A549 (cell line): Measurements from ENCODE around the gene FCRL6. TPM values are rescaled to one million over a fixed set of nuclear protein-coding genes. Genes with fewer than 3 reads are reported as not detected.

Experiments used
- ATAC-seq, 2 experiments: fragments of 200-7000 bp in 1 of 2; fragments of >200 bp in 1 of 2; cut with Nextera tagmentation in 1 of 2; cut with Tn5 transposase in 1 of 2; 3 replicates each; pipeline versions ENCODE4 v1.8.0 to v1.9.1; 2018 to 2020; ENCODE audit warnings: mild to moderate bottlenecking in 1 of 2, moderate library complexity in 1 of 2
- CTCF ChIA-PET: fragments of 300-600 bp; sonication (Branson Sonifier 250); formaldehyde crosslinking; extraction: SDS; loops from one replicate; lab custom pipeline; 2021; ENCODE audit warnings: antibody characterized with exemption, inconsistent platforms; lab: Yijun Ruan, JAX
- POLR2A ChIA-PET: fragments of 350-600 bp; formaldehyde crosslinking; extraction: SDS; loops from one replicate; lab custom pipeline; 2021; ENCODE audit warnings: antibody characterized with exemption, inconsistent platforms; lab: Yijun Ruan, JAX
- DNase-seq, 2 experiments: peaks; one replicate each; pipeline versions ENCODE4 v3.0.0 to v3.0.0-alpha.2; 2011 to 2016; ENCODE audit warnings: low read depth in 1 of 2, low spot score in 1 of 2
- FAIRE-seq: peaks from 2 replicates; lab custom pipeline; 2011; peaks lifted over from hg19 to GRCh38; lab: Jason Lieb, UNC
- H3K27ac ChIP-seq, 2 experiments: fragments of >200 bp; sonication (Bioruptor Twin); formaldehyde crosslinking; 3 replicates each; pipeline ENCODE4 v1.5.1; 2016 to 2017
- H3K4me1 ChIP-seq: fragments of >200 bp; sonication (Bioruptor Twin); formaldehyde crosslinking; 3 replicates; pipeline ENCODE4 v1.6.1; 2016
- H3K4me2 ChIP-seq: fragments of >200 bp; sonication (Bioruptor Twin); formaldehyde crosslinking; 3 replicates; pipeline ENCODE4 v1.6.1; 2016
- H3K4me3 ChIP-seq: fragments of >200 bp; sonication (Bioruptor Twin); formaldehyde crosslinking; 3 replicates; pipeline ENCODE4 v1.5.1; 2016
- H3K9me3 ChIP-seq: fragments of >200 bp; sonication (Bioruptor Twin); formaldehyde crosslinking; 3 replicates; pipeline ENCODE4 v1.6.1; 2016
- CBX8 ChIP-seq: fragments of 200-600 bp; sonication (generic); IDR thresholded peaks from 2 replicates; pipeline ENCODE4 v1.6.1; 2016
- CHD2 ChIP-seq: fragments of 150-350 bp; IDR thresholded peaks from 2 replicates; pipeline ENCODE4 v1.6.1; 2014; ENCODE audit warnings: low read length; ENCODE audit not compliant: partially characterized antibody
- E2F6 ChIP-seq: IDR thresholded peaks from 2 replicates; pipeline ENCODE4 v1.6.1; 2012; ENCODE audit warnings: low read depth, borderline replicate concordance
- EHF ChIP-seq: fragments of 250-450 bp; sonication (Bioruptor Pico); IDR thresholded peaks from 2 replicates; pipeline ENCODE4 v1.5.0; 2020; ENCODE audit warnings: mild to moderate bottlenecking
- FOSL2 ChIP-seq, 2 experiments: fragments of 450-650 bp in 1 of 2; fragments of >200 bp in 1 of 2; sonication (Bioruptor Twin) in 1 of 2; formaldehyde crosslinking; IDR thresholded peaks; 2 replicates each; pipeline versions ENCODE4 v1.5.0 to v1.6.1; 2016 to 2020; ENCODE audit warnings: mild to moderate bottlenecking in 1 of 2, moderate library complexity in 1 of 2
- HOXA7 ChIP-seq: fragments of 250-450 bp; sonication (Bioruptor Pico); IDR thresholded peaks from 2 replicates; pipeline ENCODE4 v1.5.0; 2020; ENCODE audit warnings: mild to moderate bottlenecking, moderate library complexity
- JUN ChIP-seq, 2 experiments: fragments of >200 bp; sonication (Bioruptor Twin); formaldehyde crosslinking; IDR thresholded peaks; 2 replicates in 1 of 2; 3 replicates in 1 of 2; pipeline ENCODE4 v1.6.1; 2016 to 2017
- KDM5A ChIP-seq: fragments of 200-600 bp; sonication (generic); IDR thresholded peaks from 2 replicates; pipeline ENCODE4 v1.6.1; 2016; ENCODE audit warnings: antibody characterized with exemption, mild to moderate bottlenecking
- MAX ChIP-seq: IDR thresholded peaks from 2 replicates; pipeline ENCODE4 v1.6.1; 2012
- NFE2L2 ChIP-seq: fragments of 150-350 bp; conservative IDR thresholded peaks from 2 replicates; pipeline ENCODE4 v1.6.1; 2014; ENCODE audit warnings: low read length
- SMC3 ChIP-seq: fragments of >200 bp; sonication (Bioruptor Twin); formaldehyde crosslinking; IDR thresholded peaks from 3 replicates; pipeline ENCODE4 v1.6.1; 2018; ENCODE audit warnings: inconsistent platforms
- SREBF2 ChIP-seq: fragments of 450-650 bp; IDR thresholded peaks from 2 replicates; pipeline ENCODE4 v1.6.1; 2014; ENCODE audit warnings: mild to moderate bottlenecking, moderate library complexity
- TFCP2L1 ChIP-seq: fragments of 250-450 bp; sonication (Bioruptor Pico); IDR thresholded peaks from 2 replicates; pipeline ENCODE4 v1.5.0; 2021; ENCODE audit warnings: mild to moderate bottlenecking
- USF2 ChIP-seq: fragments of 450-650 bp; IDR thresholded peaks from 2 replicates; pipeline ENCODE4 v1.6.1; 2014; ENCODE audit warnings: antibody characterized with exemption
- ZSCAN20 ChIP-seq: fragments of 250-450 bp; sonication (Bioruptor Pico); IDR thresholded peaks from 2 replicates; pipeline ENCODE4 v1.8.0; 2022; ENCODE audit warnings: mild to moderate bottlenecking, moderate library complexity
- WGBS: methylation state at CpG from one replicate; pipeline ENCODE4 v1.1.6; 2017; ENCODE audit errors: missing lambda C conversion rate; 5-methylcytosine and 5-hydroxymethylcytosine counted together
- polyA plus RNA-seq, 4 experiments: library from polyadenylated mRNA; depleted of rRNA in 3 of 4; stranded (reverse); fragments of >200 nt; fragmentation: RNase III in 1 of 4; extraction: RNeasy Plus Mini Kit Qiagen cat#74134 plus additional on column Dnase treatment in 1 of 4; gene quantifications; 2 replicates in 3 of 4; 3 replicates in 1 of 4; pipeline ENCODE4 v1.2.3, GENCODE V29; 2011 to 2017
- small RNA-seq, 6 experiments: library from RNA; depleted of rRNA; stranded (forward); fragments of <200 nt; gene quantifications; one replicate each; pipeline ENCODE3, GENCODE V24; 2012

The FCRL6 gene
- polyA plus RNA-seq, 2 of the 4 experiments (the other 2 are of a cell fraction) = not detected

GRCh38 chr1:159864262-159864661 is 62.1 kb downstream of the FCRL6 start:
- CTCF ChIA-PET = interaction anchor here (1.5 to 1.6 kb wide), 2 partner anchors 11 to 34 kb away, joined by 3 read pairs; no protein-coding TSS in a partner anchor
- H3K9me3 ChIP-seq = no peaks in the 10 kb centered on the region
- H3K4me2 ChIP-seq = no peak overlapping the region
- H3K4me1 ChIP-seq = 0 out of 3 replicates have a peak, but pooled peaks cover under 1% of the 10 kb centered on the region
- no peak overlapping the region for H3K4me3 ChIP-seq
- 60% methylated on average over 2 of the region's 2 CpGs for WGBS
- ATAC-seq (no peak), DNase-seq (no peak), FAIRE-seq (no peak)
- no peak overlapping the region for H3K27ac ChIP-seq
- TF ChIP-seq CHD2 (no peak), SREBF2 (no peak), CBX8 (no peak), HOXA7 (CRISPR knock-in tag) (no peak), KDM5A (no peak), NFE2L2 (no peak), EHF (CRISPR knock-in tag) (no peak), FOSL2 (IDR thresholded peaks at IDR 0.05) (no peak), FOSL2 (CRISPR knock-in tag; IDR thresholded peaks at IDR 0.05) (no peak), ZSCAN20 (CRISPR knock-in tag) (no peak), JUN (IDR thresholded peaks at IDR 0.05) (no peak), USF2 (no peak), E2F6 (no peak), SMC3 (no peak), MAX (no peak), TFCP2L1 (CRISPR knock-in tag) (no peak)
- TF ChIP-seq, all 56 proteins: peak for 0
- POLR2A ChIA-PET = no interaction called here

Small RNA genes lying within 50 kb of the gene (small RNA-seq; reads per million reads assigned to genes)
- 0 to 0.04 (median 0) reads per million in 6 experiments for gene RF00570

Other genes starting within 250 kb of the FCRL6 start
- gene APCS, start 214.5 kb upstream of the FCRL6 start, polyA plus RNA-seq (2011; rRNA removed) = not detected in 2 replicates
- not detected in 3 replicates for gene APCS, start 214.5 kb upstream of the FCRL6 start, polyA plus RNA-seq (2017; fragmentation: RNase III; extraction: RNeasy Plus Mini Kit Qiagen cat#74134 plus additional on column Dnase treatment)
- not detected in 2 replicates for gene CRP, start 87.8 kb upstream of the FCRL6 start, polyA plus RNA-seq (2011; rRNA removed)
- gene CRP, start 87.8 kb upstream of the FCRL6 start, polyA plus RNA-seq (2017; fragmentation: RNase III; extraction: RNeasy Plus Mini Kit Qiagen cat#74134 plus additional on column Dnase treatment) = not detected in 3 replicates
- 32.3 and 35.2 TPM in 2 replicates for gene DUSP23, start 21.4 kb upstream of the FCRL6 start, polyA plus RNA-seq (2011; rRNA removed)
- 56.7 to 60.1 TPM (median 57.0 TPM) in 3 replicates for gene DUSP23, start 21.4 kb upstream of the FCRL6 start, polyA plus RNA-seq (2017; fragmentation: RNase III; extraction: RNeasy Plus Mini Kit Qiagen cat#74134 plus additional on column Dnase treatment)
- not detected in 2 replicates for gene SLAMF8, start 24.5 kb downstream of the FCRL6 start, polyA plus RNA-seq (2011; rRNA removed)
- gene SLAMF8, start 24.5 kb downstream of the FCRL6 start, polyA plus RNA-seq (2017; fragmentation: RNase III; extraction: RNeasy Plus Mini Kit Qiagen cat#74134 plus additional on column Dnase treatment) = 0.07 TPM in 1 of 3 replicates, not detected in the others
- 0.04 TPM in 1 of 2 replicates, not detected in the other for gene VSIG8, start 60.3 kb downstream of the FCRL6 start, polyA plus RNA-seq (2011; rRNA removed)
- gene VSIG8, start 60.3 kb downstream of the FCRL6 start, polyA plus RNA-seq (2017; fragmentation: RNase III; extraction: RNeasy Plus Mini Kit Qiagen cat#74134 plus additional on column Dnase treatment) = 0.05 to 0.09 TPM in 2 of 3 replicates, not detected in the other
- 0.50 and 0.67 TPM in 2 replicates for gene CFAP45, start 97.8 kb downstream of the FCRL6 start, polyA plus RNA-seq (2011; rRNA removed)
- 0.76 to 0.89 TPM (median 0.87 TPM) in 3 replicates for gene CFAP45, start 97.8 kb downstream of the FCRL6 start, polyA plus RNA-seq (2017; fragmentation: RNase III; extraction: RNeasy Plus Mini Kit Qiagen cat#74134 plus additional on column Dnase treatment)
- 533 and 536 TPM in 2 replicates for gene TAGLN2, start 123.1 kb downstream of the FCRL6 start, polyA plus RNA-seq (2011; rRNA removed)
- gene TAGLN2, start 123.1 kb downstream of the FCRL6 start, polyA plus RNA-seq (2017; fragmentation: RNase III; extraction: RNeasy Plus Mini Kit Qiagen cat#74134 plus additional on column Dnase treatment) = 781 to 811 TPM (median 806 TPM) in 3 replicates
- gene IGSF9, start 143.3 kb downstream of the FCRL6 start, polyA plus RNA-seq (2011; rRNA removed) = 0.05 and 0.06 TPM in 2 replicates
- 0.49 to 0.54 TPM (median 0.50 TPM) in 3 replicates for gene IGSF9, start 143.3 kb downstream of the FCRL6 start, polyA plus RNA-seq (2017; fragmentation: RNase III; extraction: RNeasy Plus Mini Kit Qiagen cat#74134 plus additional on column Dnase treatment)
- gene SLAMF9, start 151.9 kb downstream of the FCRL6 start, polyA plus RNA-seq (2011; rRNA removed) = 0.21 and 0.25 TPM in 2 replicates
- 0.16 to 0.28 TPM (median 0.22 TPM) in 3 replicates for gene SLAMF9, start 151.9 kb downstream of the FCRL6 start, polyA plus RNA-seq (2017; fragmentation: RNase III; extraction: RNeasy Plus Mini Kit Qiagen cat#74134 plus additional on column Dnase treatment)
- 6.3 and 7.2 TPM in 2 replicates for gene PIGM, start 229.6 kb downstream of the FCRL6 start, polyA plus RNA-seq (2011; rRNA removed)
- 4.8 to 5.3 TPM (median 5.0 TPM) in 3 replicates for gene PIGM, start 229.6 kb downstream of the FCRL6 start, polyA plus RNA-seq (2017; fragmentation: RNase III; extraction: RNeasy Plus Mini Kit Qiagen cat#74134 plus additional on column Dnase treatment)